HCT116 (cell line): Measurements from ENCODE around the gene NPDC1.

Experiments
- CTCF ChIP-seq, 3 experiments: fragments of 200-600 bp in 1 of 3; sonication (generic) in 1 of 3; IDR thresholded peaks in 2 of 3; conservative IDR thresholded peaks in 1 of 3; 2 replicates each; pipeline ENCODE4 v1.5.1; 2012 to 2017; ENCODE audit warnings: low read depth in 2 of 3, low read length in 2 of 3, antibody characterized with exemption in 1 of 3, borderline replicate concordance in 1 of 3, control low read depth in 1 of 3, mild to moderate bottlenecking in 1 of 3, mixed read lengths in 1 of 3, mixed run types in 1 of 3, moderate library complexity in 1 of 3; ENCODE audit not compliant: insufficient read depth in 1 of 3
- EZH2 ChIP-seq: fragments of 200-600 bp; sonication (generic); IDR thresholded peaks from 2 replicates; pipeline ENCODE4 v1.6.1; 2017; ENCODE audit warnings: antibody characterized with exemption, mixed run types
- POLR2A ChIP-seq: IDR thresholded peaks from 2 replicates; pipeline ENCODE4 v1.7.0; 2011; ENCODE audit warnings: borderline replicate concordance; ENCODE audit not compliant: insufficient read depth, insufficient read length; ENCODE audit errors: extremely low read depth
- RAD21 ChIP-seq: IDR thresholded peaks from 2 replicates; pipeline ENCODE4 v1.6.1; 2012; ENCODE audit warnings: low read depth, mild to moderate bottlenecking
- SIN3A ChIP-seq: IDR thresholded peaks from 2 replicates; pipeline ENCODE4 v1.6.1; 2012; ENCODE audit warnings: low read depth
- SP1 ChIP-seq: IDR thresholded peaks from 2 replicates; pipeline ENCODE4 v1.6.1; 2012; ENCODE audit warnings: low read depth
- ZNF274 ChIP-seq: fragments of 200-500 bp; sonication (Bioruptor generic); IDR thresholded peaks from 2 replicates; pipeline ENCODE4 v1.6.1; 2014; ENCODE audit warnings: mild to moderate bottlenecking, low read depth, low read length, inconsistent platforms

GRCh38 chr9:137015540-137015930, 30.4 kb downstream of the NPDC1 start:
- no peak for TF ChIP-seq POLR2A
- no peak for TF ChIP-seq RAD21
- no peak for TF ChIP-seq CTCF (IDR thresholded peaks at IDR 0.05 in 2 of 3, conservative IDR thresholded peaks at IDR 0.05 in 1 of 3; ENCODE audit: borderline replicate concordance in 1 of 3, insufficient read depth in 1 of 3, low read depth in 2 of 3, low read length in 2 of 3)
- TF ChIP-seq SIN3A, result no peak
- no peak for TF ChIP-seq EZH2
- no peak for TF ChIP-seq SP1
- TF ChIP-seq ZNF274, result no peak
